SK-N-SH treated with all-trans-retinoic acid at 6 μM for 48 hours (cell line): ENCODE data around the gene PTPRD.

ENCODE experiments used
- ATAC-seq: fragments of 200-7000 bp; cut with Tn5 transposase; 3 replicates; pipeline ENCODE4 v1.9.1; 2020; ENCODE audit warnings: mild to moderate bottlenecking, moderate library complexity
- ARNTL ChIP-seq: fragments of 450-650 bp; formaldehyde crosslinking; IDR thresholded peaks from 2 replicates; pipeline ENCODE4 v1.5.0; 2020; ENCODE audit warnings: low read depth, mild to moderate bottlenecking, moderate library complexity, borderline replicate concordance
- BACH2 ChIP-seq: fragments of 250-450 bp; sonication (Bioruptor Pico); IDR thresholded peaks from 2 replicates; pipeline ENCODE4 v1.9.0; 2021; ENCODE audit warnings: mild to moderate bottlenecking, borderline replicate concordance
- CSDC2 ChIP-seq: fragments of 250-450 bp; sonication (Bioruptor Pico); IDR thresholded peaks from 2 replicates; pipeline ENCODE4 v1.5.0; 2020; ENCODE audit warnings: mild to moderate bottlenecking, moderate library complexity
- ESRRG ChIP-seq: fragments of 250-450 bp; sonication (Bioruptor Pico); IDR thresholded peaks from 2 replicates; pipeline ENCODE4 v1.6.1; 2021; ENCODE audit warnings: mild to moderate bottlenecking
- GLIS3 ChIP-seq: fragments of 250-450 bp; sonication (Bioruptor Pico); IDR thresholded peaks from 2 replicates; pipeline ENCODE4 v1.5.0; 2020; ENCODE audit warnings: mild to moderate bottlenecking, moderate library complexity
- ISL1 ChIP-seq: fragments of 250-450 bp; sonication (Bioruptor Pico); IDR thresholded peaks from 2 replicates; pipeline ENCODE4 v2.1.2; 2022; ENCODE audit warnings: mild to moderate bottlenecking, moderate library complexity
- OSR1 ChIP-seq: fragments of 250-450 bp; sonication (Bioruptor Pico); IDR thresholded peaks from 2 replicates; pipeline ENCODE4 v1.8.0; 2022; ENCODE audit warnings: moderate library complexity, mild to moderate bottlenecking, inconsistent platforms
- PATZ1 ChIP-seq: fragments of 250-450 bp; sonication (Bioruptor Pico); IDR thresholded peaks from 2 replicates; pipeline ENCODE4 v1.8.0; 2020; ENCODE audit warnings: mild to moderate bottlenecking, moderate library complexity, borderline replicate concordance
- RARB ChIP-seq: fragments of 250-450 bp; sonication (Bioruptor Pico); IDR thresholded peaks from 2 replicates; pipeline ENCODE4 v1.8.0; 2021; ENCODE audit warnings: mild to moderate bottlenecking, moderate library complexity
- SNAI2 ChIP-seq: fragments of 250-450 bp; sonication (Bioruptor Pico); IDR thresholded peaks from 2 replicates; pipeline ENCODE4 v1.5.0; 2020; ENCODE audit warnings: mild to moderate bottlenecking, moderate library complexity
- TCF4 ChIP-seq: fragments of 250-450 bp; sonication (Bioruptor Pico); IDR thresholded peaks from 2 replicates; pipeline ENCODE4 v1.8.0; 2021; ENCODE audit warnings: mild to moderate bottlenecking, moderate library complexity, borderline replicate concordance
- TOX ChIP-seq: fragments of 250-450 bp; sonication (Bioruptor Pico); IDR thresholded peaks from 2 replicates; pipeline ENCODE4 v1.8.0; 2021; ENCODE audit warnings: mild to moderate bottlenecking, moderate library complexity, borderline replicate concordance
- TSHZ2 ChIP-seq: fragments of 250-450 bp; sonication (Bioruptor Pico); IDR thresholded peaks from 2 replicates; pipeline ENCODE4 v1.5.0; 2020; ENCODE audit warnings: mild to moderate bottlenecking, moderate library complexity
- ZC3H10 ChIP-seq: fragments of 250-450 bp; sonication (Bioruptor Pico); IDR thresholded peaks from 2 replicates; pipeline ENCODE4 v1.5.1; 2021; ENCODE audit warnings: mild to moderate bottlenecking, moderate library complexity
- ZFP3 ChIP-seq: fragments of 250-450 bp; sonication (Bioruptor Pico); IDR thresholded peaks from 2 replicates; pipeline ENCODE4 v1.5.0; 2020; ENCODE audit warnings: mild to moderate bottlenecking, moderate library complexity
- ZFP30 ChIP-seq: fragments of 450-650 bp; formaldehyde crosslinking; IDR thresholded peaks from 2 replicates; pipeline ENCODE4 v1.5.0; 2022; ENCODE audit warnings: mild to moderate bottlenecking, moderate library complexity
- ZNF565 ChIP-seq: fragments of 450-650 bp; formaldehyde crosslinking; conservative IDR thresholded peaks from 2 replicates; pipeline ENCODE4 v1.5.0; 2020; ENCODE audit warnings: low read depth, mild to moderate bottlenecking, moderate library complexity
- ZNF8 ChIP-seq: fragments of 450-650 bp; formaldehyde crosslinking; IDR thresholded peaks from 2 replicates; pipeline ENCODE4 v1.5.0; 2020; ENCODE audit warnings: mild to moderate bottlenecking, moderate library complexity
- TF ChIP-seq, protein P1 (sequence below): fragments of 250-450 bp; sonication (Bioruptor Pico); IDR thresholded peaks from 2 replicates; pipeline ENCODE4 v1.8.0; 2021; ENCODE audit warnings: low read depth, mild to moderate bottlenecking, moderate library complexity, borderline replicate concordance
- TF ChIP-seq, protein P2 (sequence below): fragments of 250-450 bp; sonication (Bioruptor Pico); IDR thresholded peaks from 2 replicates; pipeline ENCODE4 v1.5.1; 2021; ENCODE audit warnings: mild to moderate bottlenecking, moderate library complexity

The PTPRD gene

GRCh38 chr9:9645006-9645405, 967.8 kb downstream of the PTPRD start:
- TF ChIP-seq RARB, result no peak
- no peak for TF ChIP-seq ISL1 (CRISPR knock-in tag)
- no peak for TF ChIP-seq ZNF565 (CRISPR knock-in tag)
- TF ChIP-seq, protein P1, sequence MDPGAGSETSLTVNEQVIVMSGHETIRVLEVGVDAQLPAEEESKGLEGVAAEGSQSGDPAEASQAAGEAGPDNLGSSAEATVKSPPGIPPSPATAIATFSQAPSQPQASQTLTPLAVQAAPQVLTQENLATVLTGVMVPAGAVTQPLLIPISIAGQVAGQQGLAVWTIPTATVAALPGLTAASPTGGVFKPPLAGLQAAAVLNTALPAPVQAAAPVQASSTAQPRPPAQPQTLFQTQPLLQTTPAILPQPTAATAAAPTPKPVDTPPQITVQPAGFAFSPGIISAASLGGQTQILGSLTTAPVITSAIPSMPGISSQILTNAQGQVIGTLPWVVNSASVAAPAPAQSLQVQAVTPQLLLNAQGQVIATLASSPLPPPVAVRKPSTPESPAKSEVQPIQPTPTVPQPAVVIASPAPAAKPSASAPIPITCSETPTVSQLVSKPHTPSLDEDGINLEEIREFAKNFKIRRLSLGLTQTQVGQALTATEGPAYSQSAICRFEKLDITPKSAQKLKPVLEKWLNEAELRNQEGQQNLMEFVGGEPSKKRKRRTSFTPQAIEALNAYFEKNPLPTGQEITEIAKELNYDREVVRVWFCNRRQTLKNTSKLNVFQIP (CRISPR knock-in tag), result no peak
- ATAC-seq, result no peak

- TF ChIP-seq SNAI2 (CRISPR knock-in tag), result no peak
- TF ChIP-seq PATZ1 (CRISPR knock-in tag), result no peak
- no peak for TF ChIP-seq RARB
- no peak for TF ChIP-seq ISL1 (CRISPR knock-in tag)
- TF ChIP-seq ZNF8 (CRISPR knock-in tag), result no peak
- TF ChIP-seq BACH2 (CRISPR knock-in tag), result no peak
- TF ChIP-seq, protein P2, sequence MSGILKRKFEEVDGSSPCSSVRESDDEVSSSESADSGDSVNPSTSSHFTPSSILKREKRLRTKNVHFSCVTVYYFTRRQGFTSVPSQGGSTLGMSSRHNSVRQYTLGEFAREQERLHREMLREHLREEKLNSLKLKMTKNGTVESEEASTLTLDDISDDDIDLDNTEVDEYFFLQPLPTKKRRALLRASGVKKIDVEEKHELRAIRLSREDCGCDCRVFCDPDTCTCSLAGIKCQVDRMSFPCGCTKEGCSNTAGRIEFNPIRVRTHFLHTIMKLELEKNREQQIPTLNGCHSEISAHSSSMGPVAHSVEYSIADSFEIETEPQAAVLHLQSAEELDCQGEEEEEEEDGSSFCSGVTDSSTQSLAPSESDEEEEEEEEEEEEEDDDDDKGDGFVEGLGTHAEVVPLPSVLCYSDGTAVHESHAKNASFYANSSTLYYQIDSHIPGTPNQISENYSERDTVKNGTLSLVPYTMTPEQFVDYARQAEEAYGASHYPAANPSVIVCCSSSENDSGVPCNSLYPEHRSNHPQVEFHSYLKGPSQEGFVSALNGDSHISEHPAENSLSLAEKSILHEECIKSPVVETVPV (CRISPR knock-in tag), result no peak
- TF ChIP-seq TCF4 (CRISPR knock-in tag), result no peak
- no peak for ATAC-seq
Observed at GRCh38 chr9:9631284-9631683, 981.5 kb downstream of the PTPRD start.

- ATAC-seq, result no peak
- TF ChIP-seq ZFP30 (CRISPR knock-in tag) (no peak), RARB (no peak), TOX (no peak)
Observed at GRCh38 chr9:9625248-9625647, 987.6 kb downstream of the PTPRD start.

DNA sequence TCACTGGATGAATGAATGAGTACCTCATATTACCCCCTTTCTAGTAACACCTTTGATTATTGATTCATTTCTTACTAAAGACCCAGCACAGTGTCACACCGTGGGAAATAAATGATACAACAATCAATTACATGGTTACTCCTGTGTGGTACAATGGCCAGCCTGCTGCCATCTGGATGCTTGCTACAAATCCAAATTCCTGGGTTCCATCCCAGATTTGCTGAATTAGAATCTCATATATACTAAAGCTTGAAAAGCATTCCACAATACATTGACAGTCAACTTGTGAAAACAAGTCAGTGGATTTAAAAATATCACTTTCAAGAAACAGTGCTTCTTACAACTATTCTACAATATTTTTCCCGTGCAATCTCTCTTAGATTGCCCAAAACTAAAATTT, 989.3 kb downstream of the PTPRD start:
- no peak for ATAC-seq
- no peak for TF ChIP-seq ZC3H10
- no peak for TF ChIP-seq BACH2 (CRISPR knock-in tag)
- TF ChIP-seq PATZ1 (CRISPR knock-in tag), result no peak
- TF ChIP-seq ZFP3, result no peak
- TF ChIP-seq CSDC2 (CRISPR knock-in tag), result no peak
- no peak for TF ChIP-seq ZNF8 (CRISPR knock-in tag)
- TF ChIP-seq ISL1 (CRISPR knock-in tag), result no peak
- no peak for TF ChIP-seq RARB
- no peak for TF ChIP-seq GLIS3 (CRISPR knock-in tag)
- TF ChIP-seq TCF4 (CRISPR knock-in tag), result no peak
- no peak for TF ChIP-seq ESRRG (CRISPR knock-in tag)

- TF ChIP-seq TOX, result no peak
- no peak for TF ChIP-seq BACH2 (CRISPR knock-in tag)
- TF ChIP-seq GLIS3 (CRISPR knock-in tag), result no peak
- no peak for TF ChIP-seq ZC3H10
- TF ChIP-seq ISL1 (CRISPR knock-in tag), result no peak
- no peak for TF ChIP-seq OSR1
- TF ChIP-seq ESRRG (CRISPR knock-in tag), result no peak
- TF ChIP-seq, protein P2 (CRISPR knock-in tag), result no peak
- TF ChIP-seq ZNF565 (CRISPR knock-in tag), result no peak
- no peak for TF ChIP-seq ZFP30 (CRISPR knock-in tag)
- no peak for TF ChIP-seq ZFP3
- no peak for TF ChIP-seq TCF4 (CRISPR knock-in tag)
- no peak for TF ChIP-seq ARNTL (CRISPR knock-in tag)
- no peak for TF ChIP-seq TSHZ2 (CRISPR knock-in tag)
- ATAC-seq, result no peak
Observed at GRCh38 chr9:9621355-9621940, 991.4 kb downstream of the PTPRD start.
